GM12864 (cell line): ENCODE results near the gene PREB.

Experiments used
- DNase-seq: peaks from one replicate; pipeline ENCODE4 v3.0.0-alpha.2; 2011; ENCODE audit warnings: low read depth
- H3K4me3 ChIP-seq: 2 replicates; pipeline ENCODE4 v1.5.1; 2011; ENCODE audit warnings: mild to moderate bottlenecking, low read depth, low read length, control low read depth
- TF ChIP-seq, protein P1 (sequence below): IDR thresholded peaks from 2 replicates; pipeline ENCODE4 v1.5.1; 2011; ENCODE audit warnings: low read depth, mild to moderate bottlenecking, moderate library complexity, low read length, control low read depth, inconsistent platforms; ENCODE audit errors: missing control alignments

PREB gene

DNA sequence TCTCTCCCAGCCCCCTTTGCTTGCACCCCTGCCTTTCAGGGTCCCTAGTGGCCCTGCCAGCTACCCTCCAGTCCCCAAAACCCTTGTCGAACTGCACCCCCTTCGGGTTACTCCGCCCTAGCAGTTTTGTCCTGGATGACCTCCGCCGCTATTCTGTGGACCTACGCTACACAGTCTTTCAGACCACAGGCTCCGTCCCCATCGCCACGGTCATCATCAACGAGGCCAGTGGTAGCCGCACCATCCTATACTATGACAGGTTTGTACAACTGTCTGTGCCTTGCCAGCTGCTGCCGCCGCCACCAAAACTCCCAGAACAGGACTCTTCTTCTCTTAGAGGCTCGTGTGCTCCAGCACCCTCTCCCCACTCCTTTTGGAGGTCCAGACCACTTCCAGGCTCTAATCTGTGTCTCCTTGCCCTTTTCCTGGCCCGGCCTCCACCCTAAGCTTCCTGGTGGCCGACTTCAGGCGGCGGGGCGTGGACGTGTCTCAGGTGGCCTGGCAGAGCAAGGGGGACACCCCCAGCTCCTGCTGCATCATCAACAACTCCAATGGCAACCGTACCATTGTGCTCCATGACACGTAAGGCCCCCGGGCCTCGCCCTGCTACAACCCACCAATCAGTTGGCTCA is 40.0 kb downstream of the PREB start:
- no peak overlapping the region for H3K4me3 ChIP-seq
- DNase-seq: no peak
- TF ChIP-seq, protein P1, sequence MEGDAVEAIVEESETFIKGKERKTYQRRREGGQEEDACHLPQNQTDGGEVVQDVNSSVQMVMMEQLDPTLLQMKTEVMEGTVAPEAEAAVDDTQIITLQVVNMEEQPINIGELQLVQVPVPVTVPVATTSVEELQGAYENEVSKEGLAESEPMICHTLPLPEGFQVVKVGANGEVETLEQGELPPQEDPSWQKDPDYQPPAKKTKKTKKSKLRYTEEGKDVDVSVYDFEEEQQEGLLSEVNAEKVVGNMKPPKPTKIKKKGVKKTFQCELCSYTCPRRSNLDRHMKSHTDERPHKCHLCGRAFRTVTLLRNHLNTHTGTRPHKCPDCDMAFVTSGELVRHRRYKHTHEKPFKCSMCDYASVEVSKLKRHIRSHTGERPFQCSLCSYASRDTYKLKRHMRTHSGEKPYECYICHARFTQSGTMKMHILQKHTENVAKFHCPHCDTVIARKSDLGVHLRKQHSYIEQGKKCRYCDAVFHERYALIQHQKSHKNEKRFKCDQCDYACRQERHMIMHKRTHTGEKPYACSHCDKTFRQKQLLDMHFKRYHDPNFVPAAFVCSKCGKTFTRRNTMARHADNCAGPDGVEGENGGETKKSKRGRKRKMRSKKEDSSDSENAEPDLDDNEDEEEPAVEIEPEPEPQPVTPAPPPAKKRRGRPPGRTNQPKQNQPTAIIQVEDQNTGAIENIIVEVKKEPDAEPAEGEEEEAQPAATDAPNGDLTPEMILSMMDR: no peak

DNA sequence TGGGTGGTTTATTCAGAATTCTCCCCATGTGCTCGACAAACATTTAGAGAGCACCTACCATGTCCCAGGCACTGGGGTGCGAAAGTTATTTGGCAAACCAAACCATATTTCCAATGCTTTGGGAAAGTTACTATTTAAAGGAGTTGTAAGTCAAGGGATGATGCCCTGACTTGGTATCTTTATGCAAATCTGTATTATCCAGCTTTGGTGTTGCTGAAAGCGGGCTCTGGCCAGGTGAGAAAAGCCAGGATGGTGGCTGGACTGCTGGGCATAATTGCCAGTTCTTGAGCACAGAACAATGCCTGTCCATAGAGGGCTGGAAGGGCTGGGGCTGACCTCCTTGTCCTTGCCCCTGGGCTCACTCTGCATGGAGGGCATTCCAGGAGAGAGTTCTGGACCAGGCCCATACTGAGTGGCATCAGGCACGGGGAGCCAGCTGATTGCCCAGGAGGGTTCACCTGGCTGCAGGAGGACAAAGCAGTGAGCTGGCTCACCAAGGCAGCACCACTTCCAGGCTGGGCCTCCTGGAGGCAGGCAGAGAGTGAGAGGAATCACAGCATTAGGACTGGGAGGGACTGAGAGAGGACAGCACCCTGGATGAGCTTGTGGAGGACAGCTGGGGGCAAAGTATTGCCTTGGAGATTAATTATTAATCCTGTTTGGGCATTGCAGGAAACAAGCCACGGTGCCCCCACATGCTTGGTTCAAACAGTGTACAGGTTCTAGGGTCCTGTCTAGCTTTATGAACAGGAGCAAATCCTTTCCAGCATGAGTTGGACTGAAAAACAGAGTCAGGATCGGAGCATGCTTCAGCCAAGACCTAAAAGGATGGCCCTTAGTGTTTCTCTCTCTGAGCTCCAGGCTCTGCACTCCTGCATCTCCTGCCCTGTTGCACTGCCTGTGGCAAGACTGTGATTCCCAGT is 40.7 kb downstream of the PREB start:
- TF ChIP-seq, protein P1: no peak
- no peak overlapping the region for H3K4me3 ChIP-seq
- DNase-seq: no peak

DNA sequence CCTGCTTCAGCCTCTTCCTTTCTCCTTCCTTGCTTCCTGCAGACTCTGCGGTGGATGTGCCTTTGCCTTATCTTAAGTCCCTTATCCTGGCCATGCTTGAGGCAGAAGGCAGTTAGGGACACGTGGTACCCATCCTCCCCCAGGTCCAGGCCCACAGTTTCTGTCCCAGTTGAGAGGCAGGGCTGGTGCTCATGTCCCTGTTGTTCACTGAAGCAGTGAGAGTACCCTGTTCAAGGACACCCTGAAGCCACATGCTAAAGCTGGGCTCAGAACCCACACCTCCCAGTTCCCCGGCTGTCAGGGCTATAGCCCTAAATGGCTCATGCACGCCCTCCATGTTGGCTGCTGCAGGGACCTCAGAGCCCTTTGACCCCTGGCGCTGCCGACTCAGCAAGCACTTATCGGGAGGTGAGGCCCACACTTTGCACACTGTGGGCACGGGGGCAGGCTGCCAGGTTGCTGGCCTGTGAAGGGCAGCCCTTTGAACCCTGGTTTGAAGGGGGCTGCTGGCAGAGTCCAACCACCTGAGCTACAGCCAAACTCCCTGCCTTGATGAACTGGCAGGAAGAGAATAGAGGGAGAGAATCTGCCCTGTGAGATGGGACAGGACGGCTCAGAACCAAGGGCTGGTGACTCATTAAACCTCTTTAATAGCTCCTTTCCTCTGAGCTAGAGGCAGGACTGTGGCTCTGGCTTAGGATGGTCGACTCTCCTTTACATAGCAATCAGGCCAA is 41.6 kb downstream of the PREB start:
- no peak for DNase-seq
- TF ChIP-seq, protein P1: no peak
- no peak overlapping the region for H3K4me3 ChIP-seq

DNA sequence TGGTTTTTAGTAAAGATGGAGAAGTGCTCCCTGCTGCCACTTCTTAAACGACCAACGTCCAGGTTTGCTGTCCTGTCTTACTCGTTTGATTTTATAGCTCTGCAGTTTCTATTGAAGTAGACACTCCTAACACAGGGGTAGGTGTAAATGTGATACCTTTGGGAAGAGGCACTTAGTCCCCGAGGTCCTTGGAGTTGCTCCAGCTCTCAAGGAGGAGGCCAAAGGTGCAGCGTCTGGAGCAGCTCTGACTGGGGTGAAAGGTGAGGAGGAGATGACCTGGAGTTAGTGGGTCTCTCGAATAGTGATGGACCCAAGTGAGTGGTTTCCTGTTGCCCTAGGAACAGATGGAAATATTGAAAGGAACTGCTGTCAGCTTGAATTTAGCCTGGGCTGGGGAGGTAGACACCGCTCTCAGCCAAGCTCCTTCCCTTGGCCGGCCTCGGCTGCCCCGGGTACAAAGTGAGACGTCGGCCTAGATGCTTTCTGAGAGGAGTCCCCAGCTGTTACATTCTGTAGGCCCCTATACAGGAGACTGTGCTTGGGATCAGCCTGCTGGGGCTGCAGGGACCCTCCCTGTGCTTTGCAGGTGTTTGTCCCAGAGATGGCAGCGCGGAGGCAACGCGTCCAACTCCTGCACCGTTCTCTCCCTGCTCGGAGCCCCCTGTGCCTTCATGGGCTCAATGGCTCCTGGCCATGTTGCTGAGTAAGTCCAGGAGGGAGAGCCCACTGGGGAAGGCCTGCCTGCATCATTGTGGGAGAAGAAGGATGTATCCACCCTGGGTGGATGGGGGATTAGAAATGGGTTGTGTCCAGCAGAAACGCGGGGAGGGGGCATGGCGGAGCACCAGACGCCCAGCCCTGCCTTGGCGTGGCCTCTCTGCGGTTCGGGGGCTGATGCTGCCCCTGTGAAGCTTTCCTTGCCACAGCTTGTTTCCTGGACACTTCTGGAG is 42.4 kb downstream of the PREB start:
- TF ChIP-seq, protein P1: no peak
- DNase-seq: no peak
- H3K4me3 ChIP-seq: no peak overlapping the region

DNA sequence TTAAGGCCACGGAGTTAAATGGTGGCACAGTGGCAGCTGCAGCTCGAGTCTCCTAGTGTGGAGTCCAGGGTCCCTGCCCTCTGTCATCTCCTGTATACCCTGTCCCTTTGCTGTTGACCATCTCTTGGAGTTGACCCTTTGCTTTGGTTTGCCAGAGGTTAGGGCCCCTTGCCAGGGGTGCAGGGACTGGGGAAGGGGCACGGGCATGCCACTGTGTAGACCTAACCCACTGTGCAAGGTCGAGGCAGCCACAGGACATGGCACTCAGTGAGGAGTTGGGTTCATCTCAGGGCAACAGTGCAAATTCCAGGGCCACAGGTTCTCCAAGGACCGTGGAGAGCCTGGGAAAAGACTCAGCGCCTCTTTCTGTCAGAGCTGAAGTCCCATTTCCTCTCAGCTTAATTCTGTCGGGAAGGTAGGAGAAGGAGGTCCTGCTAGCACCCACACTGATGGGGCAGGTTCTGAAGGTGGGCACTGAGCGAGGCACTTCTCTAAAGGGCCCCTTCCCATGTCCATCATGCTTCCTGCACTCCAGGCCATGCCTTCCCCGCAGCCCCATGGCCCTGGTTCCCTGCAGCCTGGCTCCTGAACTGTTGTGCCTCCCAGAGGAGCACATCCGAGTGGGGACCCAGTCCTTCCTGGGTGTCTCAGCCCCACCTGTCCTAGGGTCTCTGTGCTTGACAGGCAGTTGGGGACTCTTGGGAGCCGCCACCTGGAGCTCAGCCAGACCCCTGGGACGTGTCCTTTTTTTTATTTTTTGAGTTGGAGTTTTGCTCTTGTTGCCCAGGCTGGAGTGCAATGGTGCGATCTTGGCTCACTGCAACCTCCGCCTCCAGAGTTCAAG is 45.1 kb downstream of the PREB start:
- no peak for DNase-seq
- TF ChIP-seq, protein P1: no peak
- no peak overlapping the region for H3K4me3 ChIP-seq
